Endothelial cell of umbilical vein (primary cell): ENCODE data around the gene ACAP1. TPM values are rescaled to one million over a fixed set of nuclear protein-coding genes. Genes with fewer than 3 reads are reported as not detected.

Experiments
- BruUV-seq: library from RNA; stranded (reverse); fragments of 400-500 nt; replicated peaks from 2 replicates; lab custom pipeline; 2021; lab: Mats Ljungman, UMichigan
- CTCF ChIA-PET: fragments of 300-600, 350-600 bp; sonication (Branson Sonifier 250); formaldehyde crosslinking; loops from one replicate; lab custom pipeline; 2021; ENCODE audit warnings: antibody characterized with exemption, inconsistent platforms; lab: Charles Lee
- POLR2A ChIA-PET: fragments of 300-600, 350-600 bp; sonication (Branson Sonifier 250); formaldehyde crosslinking; loops from one replicate; lab custom pipeline; 2021; ENCODE audit warnings: antibody characterized with exemption, inconsistent platforms; lab: Charles Lee
- DNase-seq: peaks from one replicate; pipeline ENCODE4 v3.0.0-alpha.2; 2011; ENCODE audit warnings: low read depth, low spot score
- FAIRE-seq: peaks from 2 replicates; lab custom pipeline; 2011; peaks lifted over from hg19 to GRCh38; lab: Jason Lieb, UNC
- H2AFZ ChIP-seq: 2 replicates; pipeline ENCODE4 v1.6.0; 2012; ENCODE audit warnings: low read depth, low read length, control low read depth, inconsistent platforms
- H3K27ac ChIP-seq: 2 replicates; pipeline ENCODE4 v1.5.1; 2011; ENCODE audit warnings: low read depth, mild to moderate bottlenecking, control low read depth, low read length, moderate library complexity; ENCODE audit not compliant: insufficient read depth
- H3K27me3 ChIP-seq, 2 experiments: 2 replicates each; pipeline versions ENCODE4 v1.6.0 to v1.6.1; 2011; ENCODE audit warnings: low read length in 2 of 2, mixed read lengths in 1 of 2; ENCODE audit not compliant: control insufficient read depth in 2 of 2, insufficient read depth in 2 of 2
- H3K36me3 ChIP-seq, 2 experiments: 2 replicates in 1 of 2; 3 replicates in 1 of 2; pipeline ENCODE4 v1.5.1; 2011; ENCODE audit warnings: low read length in 2 of 2, mild to moderate bottlenecking in 1 of 2, moderate library complexity in 1 of 2; ENCODE audit not compliant: control insufficient read depth in 2 of 2, insufficient read depth in 2 of 2; ENCODE audit errors: extremely low read depth in 1 of 2
- H3K4me1 ChIP-seq: 3 replicates; pipeline ENCODE4 v1.5.1; 2011; ENCODE audit warnings: mild to moderate bottlenecking, low read length; ENCODE audit not compliant: control insufficient read depth, insufficient read depth; ENCODE audit errors: extremely low read depth
- H3K4me2 ChIP-seq: 2 replicates; pipeline ENCODE4 v1.6.1; 2011; ENCODE audit warnings: low read length, control low read depth, mixed read lengths; ENCODE audit not compliant: insufficient read depth
- H3K4me3 ChIP-seq, 3 experiments: fragments of 200-600 bp in 1 of 3; sonication (generic), shearing (Covaris generic) in 1 of 3; replicated peaks in 1 of 3; 2 replicates each; pipeline ENCODE4 v1.5.1; 2011 to 2016; ENCODE audit warnings: control low read depth in 3 of 3, low read length in 3 of 3, mild to moderate bottlenecking in 2 of 3, inconsistent platforms in 1 of 3, low read depth in 1 of 3, moderate library complexity in 1 of 3; ENCODE audit not compliant: insufficient read depth in 1 of 3
- H3K79me2 ChIP-seq: 2 replicates; pipeline ENCODE4 v1.6.0; 2012; ENCODE audit warnings: low read length, inconsistent platforms; ENCODE audit not compliant: control insufficient read depth, insufficient read depth
- H3K9ac ChIP-seq: replicated peaks from 2 replicates; pipeline ENCODE3; 2011; ENCODE audit warnings: low read length, control low read depth; ENCODE audit not compliant: insufficient read depth; ENCODE audit errors: extremely low read depth
- H3K9me1 ChIP-seq: replicated peaks from 3 replicates; pipeline ENCODE4 v1.6.0; 2011; ENCODE audit warnings: mild to moderate bottlenecking, low read length; ENCODE audit not compliant: control insufficient read depth, insufficient read depth; ENCODE audit errors: extremely low read depth
- H3K9me3 ChIP-seq: replicated peaks from 2 replicates; pipeline ENCODE4 v1.5.1; 2012; ENCODE audit warnings: low read length, inconsistent platforms; ENCODE audit not compliant: control insufficient read depth, insufficient read depth
- H4K20me1 ChIP-seq: replicated peaks from 2 replicates; pipeline ENCODE3; 2011; ENCODE audit warnings: mild to moderate bottlenecking, low read length; ENCODE audit not compliant: control insufficient read depth, insufficient read depth; ENCODE audit errors: extremely low read depth
- CTCF ChIP-seq, 2 donors: IDR thresholded peaks; 1 replicate in 1 of 2; 2 replicates in 1 of 2; pipeline ENCODE4 v1.5.1; 2011; ENCODE audit warnings: low read length in 2 of 2, mild to moderate bottlenecking in 2 of 2, moderate library complexity in 2 of 2, control low read depth in 1 of 2, inconsistent platforms in 1 of 2, low read depth in 1 of 2; ENCODE audit not compliant: insufficient read depth in 1 of 2; ENCODE audit errors: extremely low read depth in 1 of 2
- EZH2 ChIP-seq: IDR thresholded peaks from 2 replicates; pipeline ENCODE4 v1.6.1; 2012; ENCODE audit warnings: borderline replicate concordance, low read depth, mild to moderate bottlenecking, moderate library complexity, low read length, inconsistent platforms; ENCODE audit not compliant: severe bottlenecking
- FOS ChIP-seq: IDR thresholded peaks from 2 replicates; pipeline ENCODE4 v1.6.1; 2011; ENCODE audit warnings: mild to moderate bottlenecking, low read length, moderate library complexity, borderline replicate concordance; ENCODE audit not compliant: insufficient read depth
- GATA2 ChIP-seq: IDR thresholded peaks from 2 replicates; pipeline ENCODE4 v1.7.0; 2011; ENCODE audit warnings: low read depth, mild to moderate bottlenecking, moderate library complexity, mixed read lengths, low read length; ENCODE audit not compliant: insufficient read length, insufficient read depth
- JUN ChIP-seq: IDR thresholded peaks from 2 replicates; pipeline ENCODE4 v1.6.1; 2011; ENCODE audit warnings: borderline replicate concordance, low read depth; ENCODE audit not compliant: insufficient read length, insufficient read depth
- MAX ChIP-seq: IDR thresholded peaks from 2 replicates; pipeline ENCODE4 v1.6.1; 2011; ENCODE audit not compliant: insufficient read depth, insufficient read length
- MYC ChIP-seq: IDR thresholded peaks from one replicate; pipeline ENCODE4 v1.6.1; 2011; ENCODE audit warnings: mild to moderate bottlenecking, low read depth, low read length
- POLR2A ChIP-seq: IDR thresholded peaks from 2 replicates; pipeline ENCODE4 v1.6.1; 2012; ENCODE audit warnings: low read depth, mild to moderate bottlenecking, control low read depth, low read length
- POLR2AphosphoS5 ChIP-seq: IDR thresholded peaks from 2 replicates; pipeline ENCODE4 v1.6.1; 2012; ENCODE audit warnings: low read depth, mild to moderate bottlenecking, control low read depth, low read length, moderate library complexity; ENCODE audit not compliant: insufficient read depth
- dilution Hi-C: fragments of 300-500 bp; cut with MboI; formaldehyde crosslinking; loops from one replicate; pipeline ENCODE4 v1.15.0; 2019; ENCODE audit warnings: low sequenced_read_pairs; ENCODE audit not compliant: extremely low pct_ligation_motif_present
- intact Hi-C: fragments of 100-400 bp; cut with micrococcal nuclease; formaldehyde crosslinking; loops from one replicate; pipeline ENCODE4 v1.10.0; 2022
- polyA plus RNA-seq, 4 experiments: library from polyadenylated mRNA; depleted of rRNA in 3 of 4; stranded (reverse) in 3 of 4; unstranded in 1 of 4; fragments of >200 nt; gene quantifications; 2 replicates each; pipeline versions ENCODE4 v1.2.1 to v1.2.3, GENCODE V29; 2011 to 2012; ENCODE audit warnings: missing spikeins in 1 of 4
- total RNA-seq: library from RNA; stranded (reverse); gene quantifications from 2 replicates; pipeline ENCODE4 v1.2.3, GENCODE V29; 2021

ACAP1 gene
- total and polyA plus RNA-seq, 2 donors (not counting 3 experiments of a cell fraction or from before 2014, with no cell fraction given) = 0.46 TPM; not detected in 1

GRCh38 chr17:7370853-7371252, 34.5 kb downstream of the ACAP1 start:
- Histone ChIP-seq H3K9me3 (no peaks in the 10 kb centered on the region), H3K27me3 (peaks cover 2 to 3% of the 10 kb centered on the region in 2 experiments), H2AFZ (no peak overlapping the region), H3K36me3 (no peaks in the 10 kb centered on the region), H3K4me2 (no peak overlapping the region), H3K79me2 (no peaks in the 10 kb centered on the region), H3K4me1 (no peaks in the 10 kb centered on the region), H3K4me3 (no peak overlapping the region), H3K9me1 (no peaks in the 10 kb centered on the region), H4K20me1 (no peaks in the 10 kb centered on the region), H3K27ac (no peak overlapping the region), H3K9ac (no peak overlapping the region)
- CTCF ChIA-PET = interaction anchor here (0.6 to 4.6 kb wide), 4 partner anchors 10 to 66 kb away, joined by 3 to 19 read pairs (median 4); partner anchors contain the start of gene TMEM95
- no TSS peak for BruUV-seq
- intact Hi-C loops = no loop called here
- FAIRE-seq (no peak), DNase-seq (no peak)
- dilution Hi-C loops = no loop called here
- POLR2A ChIA-PET = no interaction called here
- TF ChIP-seq FOS = no peak
- no peak for TF ChIP-seq MAX
- TF ChIP-seq EZH2 = no peak
- no peak for TF ChIP-seq JUN
- no peak for TF ChIP-seq POLR2A
- no peak for TF ChIP-seq POLR2AphosphoS5
- TF ChIP-seq CTCF (IDR thresholded peaks at IDR 0.05; ENCODE audit: extremely low read depth in 1 of 2, insufficient read depth in 1 of 2, low read depth in 1 of 2, low read length in 2 of 2) = no peak
- TF ChIP-seq GATA2 = no peak
- no peak for TF ChIP-seq MYC
